Measurements from ENCODE around the gene LZTS2. TPM values are rescaled to one million over a fixed set of nuclear protein-coding genes. Genes with fewer than 3 reads are reported as not detected.
A peak's percentile ranks its signal among the peaks of the same experiment; 100 is the strongest.

Gene LZTS2
- polyA plus RNA-seq, 2 of the 4 experiments (the other 2 are of a cell fraction): 13.8 to 35.5 TPM

DNA sequence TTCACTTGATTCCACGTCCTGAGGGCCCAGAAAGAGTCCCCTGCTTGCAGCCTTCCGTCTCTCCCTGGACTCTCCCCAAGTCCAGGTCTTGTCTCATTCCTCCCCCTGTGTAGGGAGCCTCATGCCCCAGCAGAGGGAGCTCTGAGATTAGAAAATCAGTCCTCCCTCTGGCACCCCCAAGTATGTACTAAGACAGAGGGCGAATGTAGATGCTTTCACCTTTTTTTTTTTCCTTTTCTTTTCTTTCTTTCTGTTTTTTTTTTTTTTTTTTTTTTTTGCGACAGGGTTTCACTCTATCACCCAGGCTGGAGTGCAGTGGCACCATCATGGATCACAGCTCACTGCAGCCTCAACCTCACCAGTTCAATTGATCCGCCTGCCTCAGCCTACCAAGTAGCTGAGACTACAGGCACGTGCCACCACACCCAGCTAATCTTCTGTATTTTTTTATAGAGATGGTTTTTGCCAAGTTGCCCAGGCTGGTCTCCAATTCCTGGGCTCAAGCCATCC, 41.7 kb downstream of the LZTS2 start:
- no peak overlapping the region for H3K4me3 ChIP-seq
- CTCF ChIA-PET: interaction anchor here (0.7 to 59.3 kb wide), 16 partner anchors 8 to 782 kb away, joined by 3 to 2364 read pairs (median 4); partner anchors contain the start of genes KAZALD1, LZTS2, PDZD7 and SFXN3
- peak; percentile 90 to 94 for DNase-seq (ENCODE audit: low read depth in 1 of 2, low spot score in 1 of 2)
- TF ChIP-seq JUNB (IDR thresholded peaks at IDR 0.05) (no peak), MAFK (IDR thresholded peaks at IDR 0.05; ENCODE audit: partially characterized antibody) (no peak), SMC3 (IDR thresholded peaks at IDR 0.05) (peak; percentile 61), RAD21 (conservative IDR thresholded peaks at IDR 0.05 in 1 of 2, IDR thresholded peaks at IDR 0.05 in 1 of 2) (peak; percentile 80 to 90)
- TF ChIP-seq, protein P1, sequence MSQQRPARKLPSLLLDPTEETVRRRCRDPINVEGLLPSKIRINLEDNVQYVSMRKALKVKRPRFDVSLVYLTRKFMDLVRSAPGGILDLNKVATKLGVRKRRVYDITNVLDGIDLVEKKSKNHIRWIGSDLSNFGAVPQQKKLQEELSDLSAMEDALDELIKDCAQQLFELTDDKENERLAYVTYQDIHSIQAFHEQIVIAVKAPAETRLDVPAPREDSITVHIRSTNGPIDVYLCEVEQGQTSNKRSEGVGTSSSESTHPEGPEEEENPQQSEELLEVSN (IDR thresholded peaks at IDR 0.05; ENCODE audit: borderline replicate concordance, low read depth): no peak
- TF ChIP-seq, protein P2, sequence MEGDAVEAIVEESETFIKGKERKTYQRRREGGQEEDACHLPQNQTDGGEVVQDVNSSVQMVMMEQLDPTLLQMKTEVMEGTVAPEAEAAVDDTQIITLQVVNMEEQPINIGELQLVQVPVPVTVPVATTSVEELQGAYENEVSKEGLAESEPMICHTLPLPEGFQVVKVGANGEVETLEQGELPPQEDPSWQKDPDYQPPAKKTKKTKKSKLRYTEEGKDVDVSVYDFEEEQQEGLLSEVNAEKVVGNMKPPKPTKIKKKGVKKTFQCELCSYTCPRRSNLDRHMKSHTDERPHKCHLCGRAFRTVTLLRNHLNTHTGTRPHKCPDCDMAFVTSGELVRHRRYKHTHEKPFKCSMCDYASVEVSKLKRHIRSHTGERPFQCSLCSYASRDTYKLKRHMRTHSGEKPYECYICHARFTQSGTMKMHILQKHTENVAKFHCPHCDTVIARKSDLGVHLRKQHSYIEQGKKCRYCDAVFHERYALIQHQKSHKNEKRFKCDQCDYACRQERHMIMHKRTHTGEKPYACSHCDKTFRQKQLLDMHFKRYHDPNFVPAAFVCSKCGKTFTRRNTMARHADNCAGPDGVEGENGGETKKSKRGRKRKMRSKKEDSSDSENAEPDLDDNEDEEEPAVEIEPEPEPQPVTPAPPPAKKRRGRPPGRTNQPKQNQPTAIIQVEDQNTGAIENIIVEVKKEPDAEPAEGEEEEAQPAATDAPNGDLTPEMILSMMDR (IDR thresholded peaks at IDR 0.05): peak; percentile 85
- H3K27ac ChIP-seq: peak overlapping the region in 1 of 2 experiments; percentile 93; a peak in 1 of 6 replicates
- no peak overlapping the region for H3K4me2 ChIP-seq
- peak; percentile 84 to 85 for ATAC-seq
- POLR2A ChIA-PET: interaction anchor here (0.6 to 3.4 kb wide), 4 partner anchors 10 to 549 kb away, joined by 3 to 39 read pairs (median 8); partner anchors contain the start of genes KAZALD1, PDZD7 and SFXN3
- H3K4me1 ChIP-seq: peaks cover 24% of the 10 kb centered on the region
- H3K9me3 ChIP-seq: no peaks in the 10 kb centered on the region
- 29% methylated on average over 6 of the region's 6 CpGs for whole genome bisulfite sequencing (ENCODE audit: missing lambda C conversion rate)
- FAIRE-seq: no peak

DNA sequence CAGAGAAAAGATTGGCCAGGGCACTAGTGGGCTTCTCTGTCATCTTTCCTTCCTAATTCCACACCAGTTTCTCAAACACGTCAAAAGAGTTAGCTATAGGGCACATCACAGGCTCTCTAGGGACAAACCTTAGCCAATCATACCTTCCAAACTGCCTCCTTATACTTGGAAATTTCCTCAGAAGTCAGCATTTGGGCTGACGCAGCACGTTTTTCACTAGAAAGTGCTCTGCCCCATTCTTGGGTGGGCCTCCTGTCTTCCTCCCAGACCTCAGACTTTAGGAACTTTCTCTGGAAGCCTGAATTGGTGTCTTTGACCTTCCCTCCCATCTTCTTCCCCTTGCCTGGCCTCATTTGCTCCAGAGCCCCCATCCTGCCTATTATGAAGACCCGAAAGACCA, 42.5 kb downstream of the LZTS2 start:
- no peaks in the 10 kb centered on the region for H3K9me3 ChIP-seq
- no peak for FAIRE-seq
- H3K27ac ChIP-seq: peak overlapping the region; percentile 83 to 93
- ChIA-PET POLR2A (interaction anchor here (0.7 to 3.4 kb wide), 9 partner anchors 10 to 171 kb away, joined by 3 to 39 read pairs (median 9); partner anchors contain the start of genes KAZALD1, PDZD7 and SFXN3), CTCF (interaction anchor here (0.7 to 59.3 kb wide), 15 partner anchors 9 to 172 kb away, joined by 3 to 2364 read pairs (median 6); partner anchors contain the start of genes KAZALD1, LZTS2, PDZD7 and SFXN3)
- ATAC-seq: no peak
- TF ChIP-seq, protein P2 (IDR thresholded peaks at IDR 0.05): no peak
- TF ChIP-seq MAFK (IDR thresholded peaks at IDR 0.05; ENCODE audit: partially characterized antibody): peak; percentile 43
- 86% methylated on average over 4 of the region's 4 CpGs for WGBS (ENCODE audit: missing lambda C conversion rate)
- peak overlapping the region; percentile 47 for H3K4me3 ChIP-seq
- peaks cover 24% of the 10 kb centered on the region for H3K4me1 ChIP-seq
- H3K4me2 ChIP-seq: peak overlapping the region; percentile 78
- no peak for DNase-seq (ENCODE audit: low read depth in 1 of 2, low spot score in 1 of 2)

DNA sequence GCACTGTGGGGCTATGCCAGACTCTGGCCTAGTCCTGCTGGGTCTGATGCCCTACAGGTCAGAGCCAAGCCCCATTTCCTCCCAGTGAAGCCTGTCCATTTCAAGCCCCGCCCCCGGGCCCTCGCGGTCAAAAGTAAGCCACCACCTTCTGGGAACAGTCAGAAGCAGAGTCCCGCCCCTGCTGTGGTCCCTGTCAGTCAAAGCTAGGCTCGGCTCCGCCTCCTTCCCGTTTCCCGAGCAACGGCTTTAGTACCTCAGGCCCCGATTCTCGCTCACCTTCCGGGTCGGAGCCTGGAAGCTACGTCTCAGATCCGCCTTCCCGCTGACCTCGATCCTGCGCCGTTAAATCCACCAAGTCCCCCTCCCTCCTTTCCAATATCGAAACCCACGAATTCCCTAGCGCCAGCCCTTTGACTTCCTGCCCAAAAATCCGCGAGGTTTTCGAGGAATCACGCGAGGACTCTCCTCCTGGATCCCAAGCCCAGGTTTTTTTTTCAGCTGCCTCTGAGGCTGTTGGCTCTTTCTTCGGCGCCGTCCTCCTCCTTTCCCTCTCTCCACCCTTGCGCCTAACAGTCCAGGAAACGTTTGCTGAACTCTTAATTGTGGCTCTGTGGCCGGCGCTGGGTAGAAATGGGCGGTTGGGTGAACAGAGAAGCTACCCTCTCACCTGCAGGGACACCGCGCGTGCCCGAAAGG, 43.2 kb downstream of the LZTS2 start:
- FAIRE-seq: peak; percentile 84
- Histone ChIP-seq H3K4me3 (peak overlapping the region; percentile 47), H3K4me1 (peaks cover 24% of the 10 kb centered on the region), H3K9me3 (no peaks in the 10 kb centered on the region), H3K4me2 (peak overlapping the region; percentile 78), H3K27ac (peak overlapping the region; percentile 83 to 93)
- ATAC-seq: peak; percentile 89 to 93
- DNase-seq (ENCODE audit: low read depth in 1 of 2, low spot score in 1 of 2): peak; percentile 95 to 96
- WGBS (ENCODE audit: missing lambda C conversion rate): 11% methylated on average over 33 of the region's 40 CpGs
- POLR2A ChIA-PET: interaction anchor here (0.5 to 3.4 kb wide), 13 partner anchors 8 to 170 kb away, joined by 3 to 39 read pairs (median 5); partner anchors contain the start of genes KAZALD1, PDZD7 and SFXN3
- CTCF ChIA-PET: interaction anchor here (0.6 to 59.3 kb wide), 13 partner anchors 10 to 503 kb away, joined by 3 to 2364 read pairs (median 6); partner anchors contain the start of genes KAZALD1, LZTS2, PDZD7 and SFXN3
- TF ChIP-seq, protein P3, sequence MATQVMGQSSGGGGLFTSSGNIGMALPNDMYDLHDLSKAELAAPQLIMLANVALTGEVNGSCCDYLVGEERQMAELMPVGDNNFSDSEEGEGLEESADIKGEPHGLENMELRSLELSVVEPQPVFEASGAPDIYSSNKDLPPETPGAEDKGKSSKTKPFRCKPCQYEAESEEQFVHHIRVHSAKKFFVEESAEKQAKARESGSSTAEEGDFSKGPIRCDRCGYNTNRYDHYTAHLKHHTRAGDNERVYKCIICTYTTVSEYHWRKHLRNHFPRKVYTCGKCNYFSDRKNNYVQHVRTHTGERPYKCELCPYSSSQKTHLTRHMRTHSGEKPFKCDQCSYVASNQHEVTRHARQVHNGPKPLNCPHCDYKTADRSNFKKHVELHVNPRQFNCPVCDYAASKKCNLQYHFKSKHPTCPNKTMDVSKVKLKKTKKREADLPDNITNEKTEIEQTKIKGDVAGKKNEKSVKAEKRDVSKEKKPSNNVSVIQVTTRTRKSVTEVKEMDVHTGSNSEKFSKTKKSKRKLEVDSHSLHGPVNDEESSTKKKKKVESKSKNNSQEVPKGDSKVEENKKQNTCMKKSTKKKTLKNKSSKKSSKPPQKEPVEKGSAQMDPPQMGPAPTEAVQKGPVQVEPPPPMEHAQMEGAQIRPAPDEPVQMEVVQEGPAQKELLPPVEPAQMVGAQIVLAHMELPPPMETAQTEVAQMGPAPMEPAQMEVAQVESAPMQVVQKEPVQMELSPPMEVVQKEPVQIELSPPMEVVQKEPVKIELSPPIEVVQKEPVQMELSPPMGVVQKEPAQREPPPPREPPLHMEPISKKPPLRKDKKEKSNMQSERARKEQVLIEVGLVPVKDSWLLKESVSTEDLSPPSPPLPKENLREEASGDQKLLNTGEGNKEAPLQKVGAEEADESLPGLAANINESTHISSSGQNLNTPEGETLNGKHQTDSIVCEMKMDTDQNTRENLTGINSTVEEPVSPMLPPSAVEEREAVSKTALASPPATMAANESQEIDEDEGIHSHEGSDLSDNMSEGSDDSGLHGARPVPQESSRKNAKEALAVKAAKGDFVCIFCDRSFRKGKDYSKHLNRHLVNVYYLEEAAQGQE (IDR thresholded peaks at IDR 0.05): peak; percentile 92
- no peak for TF ChIP-seq GATA3 (IDR thresholded peaks at IDR 0.05; ENCODE audit: borderline replicate concordance)
- no peak for TF ChIP-seq RCOR1 (IDR thresholded peaks at IDR 0.05; ENCODE audit: low read depth, low read length)
- TF ChIP-seq RARB (CRISPR knock-in tag; IDR thresholded peaks at IDR 0.05): no peak
- TF ChIP-seq ZFP36 (IDR thresholded peaks at IDR 0.05; ENCODE audit: borderline replicate concordance, partially characterized antibody): no peak
- TF ChIP-seq POLR2A (IDR thresholded peaks at IDR 0.05; ENCODE audit: low read length): peak; percentile 55
- TF ChIP-seq EHMT2 (IDR thresholded peaks at IDR 0.05; ENCODE audit: low read depth): no peak
- no peak for TF ChIP-seq HOXB5 (CRISPR knock-in tag; IDR thresholded peaks at IDR 0.05)
- TF ChIP-seq JUNB (IDR thresholded peaks at IDR 0.05): no peak
- TF ChIP-seq, protein P4, sequence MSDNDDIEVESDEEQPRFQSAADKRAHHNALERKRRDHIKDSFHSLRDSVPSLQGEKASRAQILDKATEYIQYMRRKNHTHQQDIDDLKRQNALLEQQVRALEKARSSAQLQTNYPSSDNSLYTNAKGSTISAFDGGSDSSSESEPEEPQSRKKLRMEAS (IDR thresholded peaks at IDR 0.05): peak; percentile 61; the same call in 1 of the 2 replicates
- no peak for TF ChIP-seq ZC3H11A (IDR thresholded peaks at IDR 0.05)
- TF ChIP-seq FOSB (CRISPR knock-in tag; IDR thresholded peaks at IDR 0.05): no peak
- TF ChIP-seq HOXB13 (CRISPR knock-in tag; IDR thresholded peaks at IDR 0.05; ENCODE audit: low read depth): no peak
- no peak for TF ChIP-seq CHD4 (IDR thresholded peaks at IDR 0.05; ENCODE audit: borderline replicate concordance)
- TF ChIP-seq BHLHE40 (IDR thresholded peaks at IDR 0.05; ENCODE audit: low read depth, low read length): no peak
- TF ChIP-seq ZNF302 (CRISPR knock-in tag; IDR thresholded peaks at IDR 0.05): no peak
- no peak for TF ChIP-seq FOSL2 (IDR thresholded peaks at IDR 0.05)
- TF ChIP-seq FOSL2 (CRISPR knock-in tag; IDR thresholded peaks at IDR 0.05): no peak

Measured in A549 (cell line).